ENCODE measurements around the gene PTBP2. TPM values are rescaled to one million over a fixed set of nuclear protein-coding genes. Genes with fewer than 3 reads are reported as not detected.

Gene PTBP2, protein sequence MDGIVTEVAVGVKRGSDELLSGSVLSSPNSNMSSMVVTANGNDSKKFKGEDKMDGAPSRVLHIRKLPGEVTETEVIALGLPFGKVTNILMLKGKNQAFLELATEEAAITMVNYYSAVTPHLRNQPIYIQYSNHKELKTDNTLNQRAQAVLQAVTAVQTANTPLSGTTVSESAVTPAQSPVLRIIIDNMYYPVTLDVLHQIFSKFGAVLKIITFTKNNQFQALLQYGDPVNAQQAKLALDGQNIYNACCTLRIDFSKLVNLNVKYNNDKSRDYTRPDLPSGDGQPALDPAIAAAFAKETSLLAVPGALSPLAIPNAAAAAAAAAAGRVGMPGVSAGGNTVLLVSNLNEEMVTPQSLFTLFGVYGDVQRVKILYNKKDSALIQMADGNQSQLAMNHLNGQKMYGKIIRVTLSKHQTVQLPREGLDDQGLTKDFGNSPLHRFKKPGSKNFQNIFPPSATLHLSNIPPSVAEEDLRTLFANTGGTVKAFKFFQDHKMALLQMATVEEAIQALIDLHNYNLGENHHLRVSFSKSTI
- polyA plus RNA-seq (2011; rRNA removed): 16.2 and 22.4 TPM in 2 replicates
- polyA minus RNA-seq (2011; rRNA and poly(A)+ RNA removed): 27.8 and 35.1 TPM in 2 replicates

DNA sequence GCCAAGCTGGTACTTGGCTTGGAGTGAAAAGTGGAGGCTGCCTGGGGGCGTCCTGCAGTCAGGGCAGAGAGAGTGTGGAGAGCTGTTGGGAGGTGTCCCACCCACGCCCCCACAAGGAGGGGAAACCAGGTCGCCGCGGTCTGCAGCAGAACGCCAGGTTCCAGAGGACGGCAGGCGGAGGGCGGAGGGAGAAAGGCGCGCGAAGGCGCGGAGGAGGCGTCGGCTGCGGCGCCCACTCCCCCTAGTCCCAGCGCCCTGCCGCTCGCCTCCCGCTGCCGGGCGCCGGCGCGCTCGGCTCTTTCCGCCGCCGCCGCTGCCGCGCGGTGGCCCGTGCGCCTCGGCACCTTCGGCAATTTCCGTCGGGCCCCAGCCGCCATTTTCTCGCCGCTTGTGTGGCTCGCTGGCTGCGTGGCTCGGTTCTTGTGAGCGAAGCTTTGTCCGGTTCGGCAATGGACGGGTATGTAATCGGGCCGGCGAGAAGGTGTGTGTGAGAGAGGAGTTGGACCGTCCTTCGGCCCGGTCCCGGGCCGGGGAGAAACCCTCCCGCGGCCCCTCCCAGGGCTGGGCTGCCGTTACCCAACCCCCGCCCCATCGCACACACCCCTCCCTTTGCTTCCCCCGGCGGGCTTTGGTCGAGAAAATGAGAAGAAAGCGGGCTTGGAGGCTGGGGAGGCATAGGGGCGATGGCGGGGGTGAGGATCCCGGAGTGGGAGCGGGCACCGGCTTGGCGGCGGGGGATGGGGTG is at the start of gene PTBP2:
Gene PTBP2, plus strand, starts transcription at position 369 of the 745 bp plus-strand sequence. Its CDS starts 81 bp downstream, at position 450.
- ChIA-PET CTCF (no interaction called here), POLR2A (interaction anchor here (0.7 kb wide), 1 partner anchor 61 kb away, joined by 3 read pairs; no protein-coding TSS in a partner anchor)
- Histone ChIP-seq H3K4me3 (ENCODE audit: low read depth, low read length) (peak within 1 kb of the TSS; percentile 89), H3K27ac (ENCODE audit: low read depth, low read length) (peak within 1 kb of the TSS; percentile 90), H3K9me3 (ENCODE audit: control insufficient read depth, insufficient read depth, low read length) (no peaks in the 10 kb centered on the region), H3K27me3 (ENCODE audit: control insufficient read depth, insufficient read depth, low read length) (no peaks in the 10 kb centered on the region)
- TF ChIP-seq, protein P1, sequence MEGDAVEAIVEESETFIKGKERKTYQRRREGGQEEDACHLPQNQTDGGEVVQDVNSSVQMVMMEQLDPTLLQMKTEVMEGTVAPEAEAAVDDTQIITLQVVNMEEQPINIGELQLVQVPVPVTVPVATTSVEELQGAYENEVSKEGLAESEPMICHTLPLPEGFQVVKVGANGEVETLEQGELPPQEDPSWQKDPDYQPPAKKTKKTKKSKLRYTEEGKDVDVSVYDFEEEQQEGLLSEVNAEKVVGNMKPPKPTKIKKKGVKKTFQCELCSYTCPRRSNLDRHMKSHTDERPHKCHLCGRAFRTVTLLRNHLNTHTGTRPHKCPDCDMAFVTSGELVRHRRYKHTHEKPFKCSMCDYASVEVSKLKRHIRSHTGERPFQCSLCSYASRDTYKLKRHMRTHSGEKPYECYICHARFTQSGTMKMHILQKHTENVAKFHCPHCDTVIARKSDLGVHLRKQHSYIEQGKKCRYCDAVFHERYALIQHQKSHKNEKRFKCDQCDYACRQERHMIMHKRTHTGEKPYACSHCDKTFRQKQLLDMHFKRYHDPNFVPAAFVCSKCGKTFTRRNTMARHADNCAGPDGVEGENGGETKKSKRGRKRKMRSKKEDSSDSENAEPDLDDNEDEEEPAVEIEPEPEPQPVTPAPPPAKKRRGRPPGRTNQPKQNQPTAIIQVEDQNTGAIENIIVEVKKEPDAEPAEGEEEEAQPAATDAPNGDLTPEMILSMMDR (IDR thresholded peaks at IDR 0.05; ENCODE audit: low read depth, low read length): no peak
- DNase-seq (ENCODE audit: low read depth, low spot score): peak; percentile 30

DNA sequence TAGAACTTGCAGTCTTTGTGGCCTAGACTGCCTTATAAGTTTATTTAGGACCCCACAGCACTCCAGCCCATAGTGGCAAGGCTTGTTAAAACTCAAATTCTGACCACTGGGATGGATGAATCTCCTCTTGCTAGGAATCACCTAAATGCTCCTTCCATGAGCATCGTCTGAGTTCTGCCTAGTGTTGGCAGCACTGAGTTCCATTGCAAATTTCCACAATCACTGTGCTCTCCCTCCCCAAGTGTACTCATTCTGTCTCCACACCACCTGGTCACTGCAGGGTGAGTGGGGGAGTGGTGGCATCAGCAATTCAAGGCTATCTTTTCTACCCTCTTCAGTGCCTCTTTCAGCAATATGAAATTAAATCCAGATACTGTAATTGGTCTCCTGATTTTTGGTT is 46.7 kb upstream of the PTBP2 start:
- ChIA-PET CTCF (no interaction called here), POLR2A (no interaction called here)
- Histone ChIP-seq H3K27ac (ENCODE audit: low read depth, low read length) (no peak overlapping the region), H3K9me3 (ENCODE audit: control insufficient read depth, insufficient read depth, low read length) (0 out of 2 replicates have a peak, but pooled peaks cover 2% of the 10 kb centered on the region), H3K27me3 (ENCODE audit: control insufficient read depth, insufficient read depth, low read length) (peaks cover 5% of the 10 kb centered on the region), H3K4me3 (ENCODE audit: low read depth, low read length) (no peak overlapping the region)
- DNase-seq (ENCODE audit: low read depth, low spot score): no peak
- TF ChIP-seq, protein P1 (IDR thresholded peaks at IDR 0.05; ENCODE audit: low read depth, low read length): no peak

DNA sequence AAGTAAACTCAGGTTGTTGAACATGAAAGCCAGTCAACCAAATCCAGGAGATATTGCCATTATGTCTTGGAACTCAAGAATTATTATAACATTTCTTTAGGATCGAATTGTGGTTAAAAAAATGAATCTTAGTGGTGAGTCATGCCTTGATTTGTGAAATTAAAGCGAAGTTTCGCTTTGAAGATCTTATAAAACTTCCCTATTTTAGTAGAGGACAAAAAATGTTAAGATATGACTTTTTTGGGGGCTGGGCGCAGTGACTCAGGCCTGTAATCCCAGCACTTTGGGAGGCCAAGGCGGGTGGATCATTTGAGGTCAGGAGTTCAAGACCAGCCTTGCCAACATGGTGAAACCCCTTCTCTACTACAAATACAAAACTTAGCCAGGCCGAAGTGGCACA is 39.5 kb upstream of the PTBP2 start:
- TF ChIP-seq, protein P1 (IDR thresholded peaks at IDR 0.05; ENCODE audit: low read depth, low read length): no peak
- POLR2A ChIA-PET: no interaction called here
- Histone ChIP-seq H3K4me3 (ENCODE audit: low read depth, low read length) (no peak overlapping the region), H3K27ac (ENCODE audit: low read depth, low read length) (no peak overlapping the region), H3K9me3 (ENCODE audit: control insufficient read depth, insufficient read depth, low read length) (no peaks in the 10 kb centered on the region), H3K27me3 (ENCODE audit: control insufficient read depth, insufficient read depth, low read length) (peaks cover 1% of the 10 kb centered on the region)
- no peak for DNase-seq (ENCODE audit: low read depth, low spot score)
- CTCF ChIA-PET: no interaction called here

DNA sequence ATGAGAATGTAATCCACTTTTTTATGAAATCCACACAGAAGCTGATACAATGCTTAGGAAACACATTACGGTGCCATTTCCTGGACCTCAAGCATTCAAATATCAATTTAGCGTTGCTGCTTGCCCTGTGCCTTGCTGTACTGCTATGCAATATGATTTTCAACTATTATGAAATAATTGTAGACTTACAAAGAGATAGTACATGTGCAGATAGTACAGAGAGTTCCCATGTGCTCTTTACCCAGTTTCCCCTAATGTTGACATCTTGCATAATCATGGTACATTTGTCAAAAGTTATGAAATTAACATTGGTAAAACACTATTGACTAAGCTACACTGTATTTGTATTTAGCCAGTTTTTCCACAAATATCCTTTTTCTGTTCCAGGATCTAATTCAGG is 37.7 kb upstream of the PTBP2 start:
- CTCF ChIA-PET: no interaction called here
- POLR2A ChIA-PET: no interaction called here
- Histone ChIP-seq H3K27ac (ENCODE audit: low read depth, low read length) (no peak overlapping the region), H3K9me3 (ENCODE audit: control insufficient read depth, insufficient read depth, low read length) (no peaks in the 10 kb centered on the region), H3K27me3 (ENCODE audit: control insufficient read depth, insufficient read depth, low read length) (no peaks in the 10 kb centered on the region), H3K4me3 (ENCODE audit: low read depth, low read length) (no peak overlapping the region)
- no peak for DNase-seq (ENCODE audit: low read depth, low spot score)
- TF ChIP-seq, protein P1 (IDR thresholded peaks at IDR 0.05; ENCODE audit: low read depth, low read length): no peak

All from AG04450 (cell line).